ENCODE measurements around the gene CWH43.

DNA sequence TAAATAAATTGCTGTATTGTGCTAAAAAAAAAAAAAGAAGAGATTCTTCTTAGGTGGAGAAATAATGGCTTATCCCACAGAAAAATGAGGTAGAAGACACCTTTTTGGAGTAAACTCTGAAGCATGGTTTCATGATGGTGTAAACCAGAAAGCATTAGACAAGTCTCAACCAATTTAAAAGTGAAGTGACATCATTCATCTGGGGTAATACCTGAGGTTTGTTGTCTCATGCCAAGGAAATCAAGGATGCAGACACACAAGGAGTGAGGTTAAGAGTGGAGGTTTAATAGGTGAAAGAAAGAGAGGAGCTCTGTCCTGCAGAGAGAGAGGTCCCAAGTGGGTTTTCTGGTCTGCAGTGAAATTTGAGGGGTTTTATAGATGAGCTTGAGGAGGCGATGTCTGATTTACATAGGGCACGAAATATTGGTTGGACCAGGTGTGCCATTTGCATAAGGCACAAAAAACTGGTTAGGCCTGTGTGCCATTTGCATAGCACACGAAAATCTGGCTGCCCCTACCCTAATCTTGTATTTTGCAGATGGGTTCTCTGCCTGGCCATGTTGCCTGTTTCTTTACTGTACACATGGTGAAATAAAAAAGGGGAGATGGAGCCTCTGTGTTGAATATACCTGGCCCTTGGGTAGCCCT lies 25.0 kb upstream of the CWH43 start:
- TF ChIP-seq CTCF (IDR thresholded peaks at IDR 0.05): no peak
- no peak for TF ChIP-seq EP300 (IDR thresholded peaks at IDR 0.05)
- TF ChIP-seq POLR2AphosphoS5 (IDR thresholded peaks at IDR 0.05): no peak
- no peak for TF ChIP-seq POLR2A (IDR thresholded peaks at IDR 0.05)

Measured in gastroesophageal sphincter (tissue), 3 donors.